ENCODE results near the gene PFDN4. TPM values are rescaled to one million over a fixed set of nuclear protein-coding genes. Genes with fewer than 3 reads are reported as not detected.

The PFDN4 gene
- total RNA-seq, 1 donor from 2014 or later, result 56.6 TPM

- no peak for DNase-seq (ENCODE audit: extremely low read depth, low read depth, low spot score)
Measured at GRCh38 chr20:54172856-54173652, 34.8 kb upstream of the PFDN4 start.

- DNase-seq (ENCODE audit: extremely low read depth, low read depth, low spot score), result no peak
Measured at GRCh38 chr20:54173653-54174456, 34.0 kb upstream of the PFDN4 start, which contains the start of gene CYP24A1. Gene CYP24A1 (minus strand): TSS chr20:54173986. CDS start chr20:54173579, 407 bp downstream.

- no peak for DNase-seq (ENCODE audit: extremely low read depth, low read depth, low spot score)
Measured at GRCh38 chr20:54174457-54175175, 33.3 kb upstream of the PFDN4 start.

GRCh38 chr20:54176610-54177009 lies 31.3 kb upstream of the PFDN4 start:
- no peak for DNase-seq (ENCODE audit: extremely low read depth, low read depth, low spot score)

GRCh38 chr20:54177378-54177777 lies 30.5 kb upstream of the PFDN4 start:
- no peak for DNase-seq (ENCODE audit: extremely low read depth, low read depth, low spot score)

GRCh38 chr20:54178256-54178655 lies 29.6 kb upstream of the PFDN4 start:
- no peak for DNase-seq (ENCODE audit: extremely low read depth, low read depth, low spot score)

- DNase-seq (ENCODE audit: extremely low read depth, low read depth, low spot score), result no peak
Measured at GRCh38 chr20:54179946-54180345, 27.9 kb upstream of the PFDN4 start.

- no peak for DNase-seq (ENCODE audit: extremely low read depth, low read depth, low spot score)
Measured at GRCh38 chr20:54180931-54181330, 27.0 kb upstream of the PFDN4 start.

GRCh38 chr20:54184071-54184470 lies 23.8 kb upstream of the PFDN4 start:
- no peak for DNase-seq (ENCODE audit: extremely low read depth, low read depth, low spot score)

GRCh38 chr20:54184904-54185626 lies 22.8 kb upstream of the PFDN4 start:
- DNase-seq (ENCODE audit: extremely low read depth, low read depth, low spot score), result no peak

GRCh38 chr20:54188132-54188849 lies 19.6 kb upstream of the PFDN4 start:
- no peak for DNase-seq (ENCODE audit: extremely low read depth, low read depth, low spot score)

- DNase-seq (ENCODE audit: extremely low read depth, low read depth, low spot score), result no peak
Measured at GRCh38 chr20:54189630-54190029, 18.3 kb upstream of the PFDN4 start.

- DNase-seq (ENCODE audit: extremely low read depth, low read depth, low spot score), result no peak
Measured at GRCh38 chr20:54190217-54190616, 17.7 kb upstream of the PFDN4 start.

GRCh38 chr20:54193817-54194216 lies 14.1 kb upstream of the PFDN4 start:
- DNase-seq (ENCODE audit: extremely low read depth, low read depth, low spot score), result no peak

- no peak for DNase-seq (ENCODE audit: extremely low read depth, low read depth, low spot score)
Measured at GRCh38 chr20:54194724-54195438, 13.0 kb upstream of the PFDN4 start.

- no peak for DNase-seq (ENCODE audit: extremely low read depth, low read depth, low spot score)
Measured at GRCh38 chr20:54195483-54196472, 12.1 kb upstream of the PFDN4 start.

- DNase-seq (ENCODE audit: extremely low read depth, low read depth, low spot score), result no peak
Measured at GRCh38 chr20:54197621-54198604, 10.0 kb upstream of the PFDN4 start.
